ENCODE measurements around the gene CDIPT. TPM values are rescaled to one million over a fixed set of nuclear protein-coding genes. Genes with fewer than 3 reads are reported as not detected.
"Not testable (repeated sequence)": the region's sequence is repeated elsewhere in the genome, so short reads cannot be mapped to it uniquely, and the experiment has no call there.

The CDIPT gene
- total RNA-seq, 1 donor from 2014 or later = 21.0 TPM

DNA sequence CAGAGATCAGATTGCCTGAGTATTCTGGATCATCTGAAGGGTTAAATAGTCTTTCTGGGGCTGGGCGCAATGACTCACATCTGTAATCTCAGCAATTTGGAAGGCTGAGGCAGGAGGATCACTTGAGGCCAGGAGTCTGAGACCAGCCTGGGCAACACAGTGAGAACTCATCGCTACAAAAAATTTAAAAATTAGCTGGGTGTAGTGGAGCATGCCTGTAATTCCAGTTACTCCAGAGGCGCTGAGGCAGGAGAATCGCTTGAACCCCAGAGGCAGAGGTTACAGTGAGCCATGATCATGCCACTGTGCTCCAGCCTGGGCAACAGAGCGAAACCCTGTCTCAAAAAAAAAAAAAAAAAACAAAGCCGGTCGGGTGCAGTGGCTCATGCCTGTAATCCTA lies 27.1 kb downstream of the CDIPT start:
- Histone ChIP-seq H3K4me2 (no peak overlapping the region), H3K36me3 (no peaks in the 10 kb centered on the region), H3K27ac (no peak overlapping the region), H3K4me1 (no peaks in the 10 kb centered on the region), H3K9ac (no peak overlapping the region), H3K27me3 (no peaks in the 10 kb centered on the region), H4K20me1 (ENCODE audit: low read depth) (no peaks in the 10 kb centered on the region), H3K79me2 (ENCODE audit: low read depth) (no peaks in the 10 kb centered on the region), H3K9me3 (ENCODE audit: low read depth) (no peaks in the 10 kb centered on the region), H3K4me3 (no peak overlapping the region), H2AFZ (replicated peaks) (no peak overlapping the region), H3F3A (ENCODE audit: low read depth) (no peaks in the 10 kb centered on the region)
- Mint-ChIP-seq H3K4me1 (peaks cover 4% of the 10 kb centered on the region), H3K36me3 (no peaks in the 10 kb centered on the region), H3K9me3 (no peaks in the 10 kb centered on the region), H3K4me3 (no peak overlapping the region), H3K27ac (no peak overlapping the region), H3K27me3 (ENCODE audit: insufficient read depth, low read depth) (peaks cover 4% of the 10 kb centered on the region)
- DNase-seq (ENCODE audit: low spot score) = no peak
- TF ChIP-seq, protein P1, sequence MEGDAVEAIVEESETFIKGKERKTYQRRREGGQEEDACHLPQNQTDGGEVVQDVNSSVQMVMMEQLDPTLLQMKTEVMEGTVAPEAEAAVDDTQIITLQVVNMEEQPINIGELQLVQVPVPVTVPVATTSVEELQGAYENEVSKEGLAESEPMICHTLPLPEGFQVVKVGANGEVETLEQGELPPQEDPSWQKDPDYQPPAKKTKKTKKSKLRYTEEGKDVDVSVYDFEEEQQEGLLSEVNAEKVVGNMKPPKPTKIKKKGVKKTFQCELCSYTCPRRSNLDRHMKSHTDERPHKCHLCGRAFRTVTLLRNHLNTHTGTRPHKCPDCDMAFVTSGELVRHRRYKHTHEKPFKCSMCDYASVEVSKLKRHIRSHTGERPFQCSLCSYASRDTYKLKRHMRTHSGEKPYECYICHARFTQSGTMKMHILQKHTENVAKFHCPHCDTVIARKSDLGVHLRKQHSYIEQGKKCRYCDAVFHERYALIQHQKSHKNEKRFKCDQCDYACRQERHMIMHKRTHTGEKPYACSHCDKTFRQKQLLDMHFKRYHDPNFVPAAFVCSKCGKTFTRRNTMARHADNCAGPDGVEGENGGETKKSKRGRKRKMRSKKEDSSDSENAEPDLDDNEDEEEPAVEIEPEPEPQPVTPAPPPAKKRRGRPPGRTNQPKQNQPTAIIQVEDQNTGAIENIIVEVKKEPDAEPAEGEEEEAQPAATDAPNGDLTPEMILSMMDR (IDR thresholded peaks at IDR 0.05) = no peak
- TF ChIP-seq EZH2phosphoT487 (IDR thresholded peaks at IDR 0.05) = no peak
- TF ChIP-seq EZH2 (IDR thresholded peaks at IDR 0.05) = no peak

DNA sequence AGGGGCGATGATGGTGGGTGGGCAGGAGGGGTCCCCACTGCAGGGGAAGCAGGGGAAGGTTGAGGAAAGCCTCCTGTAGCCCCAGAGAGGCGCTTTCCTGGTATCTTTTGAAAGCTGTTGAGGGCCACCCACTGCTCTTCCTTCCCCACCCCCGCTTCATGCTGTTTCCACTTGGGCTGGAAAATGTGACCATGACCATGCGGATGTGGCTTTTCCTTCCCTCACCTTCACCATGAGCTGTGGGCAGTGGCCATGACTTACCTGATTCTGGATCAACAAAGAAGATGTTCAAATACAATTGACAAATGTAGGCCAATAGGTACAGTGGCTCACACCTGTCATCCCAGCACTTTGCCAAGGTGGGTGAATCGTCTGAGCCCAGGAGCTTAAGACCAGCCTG lies 28.9 kb downstream of the CDIPT start:
- H3K27me3 ChIP-seq = no peaks in the 10 kb centered on the region
- no peaks in the 10 kb centered on the region for H3K36me3 ChIP-seq
- H3K4me3 ChIP-seq = no peak overlapping the region
- H3K9me3 ChIP-seq (ENCODE audit: low read depth) = no peaks in the 10 kb centered on the region
- H3K36me3 Mint-ChIP-seq = no peaks in the 10 kb centered on the region
- H2AFZ ChIP-seq (replicated peaks) = no peak overlapping the region
- DNase-seq (ENCODE audit: low spot score) = no peak
- no peaks in the 10 kb centered on the region for H3F3A ChIP-seq (ENCODE audit: low read depth)
- H3K4me3 Mint-ChIP-seq = peak overlapping the region; percentile 7
- no peaks in the 10 kb centered on the region for H4K20me1 ChIP-seq (ENCODE audit: low read depth)
- H3K9ac ChIP-seq = no peak overlapping the region
- peaks cover 4% of the 10 kb centered on the region for H3K4me1 Mint-ChIP-seq
- H3K79me2 ChIP-seq (ENCODE audit: low read depth) = no peaks in the 10 kb centered on the region
- H3K27me3 Mint-ChIP-seq (ENCODE audit: insufficient read depth, low read depth) = peaks cover 6% of the 10 kb centered on the region
- no peaks in the 10 kb centered on the region for H3K9me3 Mint-ChIP-seq
- no peak overlapping the region for H3K4me2 ChIP-seq
- no peaks in the 10 kb centered on the region for H3K4me1 ChIP-seq
- no peak overlapping the region for H3K27ac Mint-ChIP-seq
- H3K27ac ChIP-seq = no peak overlapping the region
- TF ChIP-seq EZH2phosphoT487 (IDR thresholded peaks at IDR 0.05) = no peak
- TF ChIP-seq EZH2 (IDR thresholded peaks at IDR 0.05) = no peak
- TF ChIP-seq, protein P1 (IDR thresholded peaks at IDR 0.05) = no peak

DNA sequence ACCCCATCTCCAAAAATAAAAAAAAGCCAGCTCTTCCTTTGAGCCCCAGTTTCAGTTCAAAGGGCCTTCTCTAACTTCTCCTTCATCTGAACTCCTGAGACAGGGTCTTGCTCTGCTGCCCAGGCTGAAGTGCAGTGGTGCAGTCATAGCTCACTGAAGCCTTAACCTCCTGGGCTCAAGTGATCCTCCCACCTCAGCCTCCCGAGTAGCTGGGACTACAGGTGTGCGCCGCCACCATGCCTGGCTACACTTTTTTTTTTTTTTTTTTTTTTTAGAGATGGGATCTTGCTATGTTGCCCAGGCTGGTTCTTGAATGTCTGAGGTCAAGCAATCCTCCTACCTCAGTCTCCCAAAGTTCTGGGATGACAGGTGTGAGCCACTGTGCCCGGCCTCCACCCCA lies 29.8 kb downstream of the CDIPT start:
- H3K27ac ChIP-seq; H3K36me3 ChIP-seq; H3K27me3 Mint-ChIP-seq (ENCODE audit: insufficient read depth, low read depth); H3K4me1 ChIP-seq; H3K9ac ChIP-seq; H4K20me1 ChIP-seq (ENCODE audit: low read depth); H3K4me2 ChIP-seq; H3K27me3 ChIP-seq; H3K4me3 ChIP-seq; H3K4me1 Mint-ChIP-seq; DNase-seq (ENCODE audit: low spot score); H3K9me3 ChIP-seq (ENCODE audit: low read depth); H3K9me3 Mint-ChIP-seq; H3F3A ChIP-seq (ENCODE audit: low read depth); H2AFZ ChIP-seq (replicated peaks); H3K4me3 Mint-ChIP-seq; H3K36me3 Mint-ChIP-seq; H3K27ac Mint-ChIP-seq; H3K79me2 ChIP-seq (ENCODE audit: low read depth): not testable (repeated sequence)

DNA sequence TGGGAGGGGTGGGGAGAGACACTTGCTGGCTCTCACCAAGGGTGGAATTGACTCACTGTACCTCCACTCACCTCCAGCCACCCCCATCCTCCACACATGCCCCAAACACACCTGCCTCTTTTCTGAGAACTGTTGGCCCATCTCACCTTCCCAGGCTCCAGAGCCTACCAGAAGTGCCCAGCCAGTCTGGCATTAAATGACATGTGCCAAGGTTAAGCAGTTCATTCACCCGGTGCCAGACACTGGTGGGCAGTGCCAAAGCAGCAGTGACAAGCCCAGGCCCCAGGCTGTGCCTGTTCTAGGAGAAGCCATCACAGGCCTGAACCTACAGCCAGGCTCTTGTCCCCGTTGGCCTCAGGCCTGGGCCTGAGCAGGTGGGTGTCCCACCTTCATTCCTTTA lies 31.5 kb downstream of the CDIPT start:
- no peak for DNase-seq (ENCODE audit: low spot score)
- H3K36me3 ChIP-seq = no peaks in the 10 kb centered on the region
- no peak overlapping the region for H3K4me3 ChIP-seq
- no peak overlapping the region for H3K27ac ChIP-seq
- H3K9ac ChIP-seq = no peak overlapping the region
- H3K4me2 ChIP-seq = no peak overlapping the region
- no peaks in the 10 kb centered on the region for H3F3A ChIP-seq (ENCODE audit: low read depth)
- H4K20me1 ChIP-seq (ENCODE audit: low read depth) = no peaks in the 10 kb centered on the region
- no peaks in the 10 kb centered on the region for H3K9me3 ChIP-seq (ENCODE audit: low read depth)
- H3K4me1 ChIP-seq = no peaks in the 10 kb centered on the region
- TF ChIP-seq EZH2 (IDR thresholded peaks at IDR 0.05) (no peak), EZH2phosphoT487 (IDR thresholded peaks at IDR 0.05) (no peak)
- TF ChIP-seq, protein P1 (IDR thresholded peaks at IDR 0.05) = no peak
- no peaks in the 10 kb centered on the region for H3K79me2 ChIP-seq (ENCODE audit: low read depth)
- no peak overlapping the region for H3K27ac Mint-ChIP-seq
- H3K27me3 Mint-ChIP-seq (ENCODE audit: insufficient read depth, low read depth) = peaks cover 6% of the 10 kb centered on the region
- no peak overlapping the region for H3K4me3 Mint-ChIP-seq
- no peaks in the 10 kb centered on the region for H3K27me3 ChIP-seq
- no peak overlapping the region for H2AFZ ChIP-seq (replicated peaks)
- peaks cover 6% of the 10 kb centered on the region for H3K4me1 Mint-ChIP-seq
- no peaks in the 10 kb centered on the region for H3K9me3 Mint-ChIP-seq
- no peaks in the 10 kb centered on the region for H3K36me3 Mint-ChIP-seq
